ENCODE measurements around the gene MYBBP1A.

DNA sequence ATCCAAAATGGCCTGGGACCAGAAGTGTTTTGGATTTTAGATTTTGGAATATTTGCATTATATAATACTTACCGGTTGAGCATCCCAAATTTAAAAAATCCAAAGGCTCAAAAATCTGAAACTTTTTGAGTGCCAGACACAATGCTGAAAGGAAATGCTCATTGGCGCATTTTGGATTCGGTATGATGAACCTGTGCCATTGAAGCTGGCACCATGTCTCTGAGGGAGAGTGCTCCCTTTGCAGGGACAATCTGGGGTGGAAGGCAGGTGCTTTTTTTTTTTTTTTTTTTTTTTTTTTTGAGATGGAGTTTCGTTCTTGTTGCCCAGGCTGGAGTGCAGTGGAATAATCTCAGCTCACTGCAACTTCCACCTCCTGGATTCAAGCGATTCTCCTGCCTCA is 46.9 kb upstream of the MYBBP1A start:
- TF ChIP-seq, protein P1, sequence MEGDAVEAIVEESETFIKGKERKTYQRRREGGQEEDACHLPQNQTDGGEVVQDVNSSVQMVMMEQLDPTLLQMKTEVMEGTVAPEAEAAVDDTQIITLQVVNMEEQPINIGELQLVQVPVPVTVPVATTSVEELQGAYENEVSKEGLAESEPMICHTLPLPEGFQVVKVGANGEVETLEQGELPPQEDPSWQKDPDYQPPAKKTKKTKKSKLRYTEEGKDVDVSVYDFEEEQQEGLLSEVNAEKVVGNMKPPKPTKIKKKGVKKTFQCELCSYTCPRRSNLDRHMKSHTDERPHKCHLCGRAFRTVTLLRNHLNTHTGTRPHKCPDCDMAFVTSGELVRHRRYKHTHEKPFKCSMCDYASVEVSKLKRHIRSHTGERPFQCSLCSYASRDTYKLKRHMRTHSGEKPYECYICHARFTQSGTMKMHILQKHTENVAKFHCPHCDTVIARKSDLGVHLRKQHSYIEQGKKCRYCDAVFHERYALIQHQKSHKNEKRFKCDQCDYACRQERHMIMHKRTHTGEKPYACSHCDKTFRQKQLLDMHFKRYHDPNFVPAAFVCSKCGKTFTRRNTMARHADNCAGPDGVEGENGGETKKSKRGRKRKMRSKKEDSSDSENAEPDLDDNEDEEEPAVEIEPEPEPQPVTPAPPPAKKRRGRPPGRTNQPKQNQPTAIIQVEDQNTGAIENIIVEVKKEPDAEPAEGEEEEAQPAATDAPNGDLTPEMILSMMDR (IDR thresholded peaks at IDR 0.05; ENCODE audit: insufficient read depth, low read length) = no peak
- TF ChIP-seq GABPA (IDR thresholded peaks at IDR 0.05; ENCODE audit: low read depth) = no peak
